ENCODE results near the gene MPRIP. TPM values are rescaled to one million over a fixed set of nuclear protein-coding genes. Genes with fewer than 3 reads are reported as not detected.

Gene MPRIP
- total RNA-seq, 1 donor: 62.9 TPM

- no peaks in the 10 kb centered on the region for H3K27me3 ChIP-seq (ENCODE audit: insufficient read depth, low read length)
- no peaks in the 10 kb centered on the region for H3K4me1 ChIP-seq (ENCODE audit: insufficient read depth, low read length)
- H3K9me3 ChIP-seq (ENCODE audit: low read depth, low read length): no peaks in the 10 kb centered on the region
- H3K4me3 ChIP-seq (ENCODE audit: low read length): no peak overlapping the region
These were observed 179.1 kb downstream of the MPRIP start for GRCh38 chr17:17221329-17221728.

GRCh38 chr17:17223736-17224135 is 181.5 kb downstream of the MPRIP start:
- H3K27me3 ChIP-seq (ENCODE audit: insufficient read depth, low read length): no peaks in the 10 kb centered on the region
- no peak overlapping the region for H3K4me3 ChIP-seq (ENCODE audit: low read length)
- no peaks in the 10 kb centered on the region for H3K4me1 ChIP-seq (ENCODE audit: insufficient read depth, low read length)
- no peaks in the 10 kb centered on the region for H3K9me3 ChIP-seq (ENCODE audit: low read depth, low read length)

- H3K4me3 ChIP-seq (ENCODE audit: low read length): no peak overlapping the region
- H3K9me3 ChIP-seq (ENCODE audit: low read depth, low read length): no peaks in the 10 kb centered on the region
- H3K27me3 ChIP-seq (ENCODE audit: insufficient read depth, low read length): no peaks in the 10 kb centered on the region
- H3K4me1 ChIP-seq (ENCODE audit: insufficient read depth, low read length): no peaks in the 10 kb centered on the region
These were observed 181.9 kb downstream of the MPRIP start for GRCh38 chr17:17224137-17224536.

- no peaks in the 10 kb centered on the region for H3K27me3 ChIP-seq (ENCODE audit: insufficient read depth, low read length)
- no peaks in the 10 kb centered on the region for H3K4me1 ChIP-seq (ENCODE audit: insufficient read depth, low read length)
- no peak overlapping the region for H3K4me3 ChIP-seq (ENCODE audit: low read length)
- no peaks in the 10 kb centered on the region for H3K9me3 ChIP-seq (ENCODE audit: low read depth, low read length)
These were observed 183.6 kb downstream of the MPRIP start for GRCh38 chr17:17225901-17226300.

GRCh38 chr17:17226451-17227265 is 184.4 kb downstream of the MPRIP start:
- no peaks in the 10 kb centered on the region for H3K9me3 ChIP-seq (ENCODE audit: low read depth, low read length)
- no peaks in the 10 kb centered on the region for H3K4me1 ChIP-seq (ENCODE audit: insufficient read depth, low read length)
- no peak overlapping the region for H3K4me3 ChIP-seq (ENCODE audit: low read length)
- no peaks in the 10 kb centered on the region for H3K27me3 ChIP-seq (ENCODE audit: insufficient read depth, low read length)

GRCh38 chr17:17227608-17228520 is 185.6 kb downstream of the MPRIP start:
- H3K9me3 ChIP-seq (ENCODE audit: low read depth, low read length): no peaks in the 10 kb centered on the region
- no peak overlapping the region for H3K4me3 ChIP-seq (ENCODE audit: low read length)
- H3K27me3 ChIP-seq (ENCODE audit: insufficient read depth, low read length): no peaks in the 10 kb centered on the region
- H3K4me1 ChIP-seq (ENCODE audit: insufficient read depth, low read length): no peaks in the 10 kb centered on the region

GRCh38 chr17:17228521-17229279 is 186.4 kb downstream of the MPRIP start:
- H3K4me3 ChIP-seq (ENCODE audit: low read length): no peak overlapping the region

GRCh38 chr17:17229416-17230384 is 187.4 kb downstream of the MPRIP start:
- no peaks in the 10 kb centered on the region for H3K9me3 ChIP-seq (ENCODE audit: low read depth, low read length)
- H3K27me3 ChIP-seq (ENCODE audit: insufficient read depth, low read length): no peaks in the 10 kb centered on the region
- H3K4me3 ChIP-seq (ENCODE audit: low read length): no peak overlapping the region
- no peaks in the 10 kb centered on the region for H3K4me1 ChIP-seq (ENCODE audit: insufficient read depth, low read length)

More at GRCh38 chr17:17228521-17229279, 186.4 kb downstream of the MPRIP start:
- Histone ChIP-seq H3K27me3 (ENCODE audit: insufficient read depth, low read length) (no peaks in the 10 kb centered on the region), H3K4me1 (ENCODE audit: insufficient read depth, low read length) (no peaks in the 10 kb centered on the region), H3K9me3 (ENCODE audit: low read depth, low read length) (no peaks in the 10 kb centered on the region)

- Histone ChIP-seq H3K9me3 (ENCODE audit: low read depth, low read length) (no peaks in the 10 kb centered on the region), H3K4me3 (ENCODE audit: low read length) (no peak overlapping the region), H3K4me1 (ENCODE audit: insufficient read depth, low read length) (peaks cover 16% of the 10 kb centered on the region), H3K27me3 (ENCODE audit: insufficient read depth, low read length) (no peaks in the 10 kb centered on the region)
These were observed 189.5 kb downstream of the MPRIP start for GRCh38 chr17:17231621-17232302.

- no peak overlapping the region for H3K4me3 ChIP-seq (ENCODE audit: low read length)
- H3K4me1 ChIP-seq (ENCODE audit: insufficient read depth, low read length): peaks cover 16% of the 10 kb centered on the region
- H3K9me3 ChIP-seq (ENCODE audit: low read depth, low read length): no peaks in the 10 kb centered on the region
- no peaks in the 10 kb centered on the region for H3K27me3 ChIP-seq (ENCODE audit: insufficient read depth, low read length)
These were observed 190.0 kb downstream of the MPRIP start for GRCh38 chr17:17232303-17232621.

- Histone ChIP-seq H3K9me3 (ENCODE audit: low read depth, low read length) (no peaks in the 10 kb centered on the region), H3K4me1 (ENCODE audit: insufficient read depth, low read length) (peaks cover 27% of the 10 kb centered on the region), H3K27me3 (ENCODE audit: insufficient read depth, low read length) (no peaks in the 10 kb centered on the region), H3K4me3 (ENCODE audit: low read length) (peak overlapping the region; percentile 98)
These were observed 193.2 kb downstream of the MPRIP start for GRCh38 chr17:17235212-17236174.

GRCh38 chr17:17236295-17237025 is 194.2 kb downstream of the MPRIP start:
- no peaks in the 10 kb centered on the region for H3K27me3 ChIP-seq (ENCODE audit: insufficient read depth, low read length)
- peak overlapping the region; percentile 98 for H3K4me3 ChIP-seq (ENCODE audit: low read length)
- no peaks in the 10 kb centered on the region for H3K9me3 ChIP-seq (ENCODE audit: low read depth, low read length)
- H3K4me1 ChIP-seq (ENCODE audit: insufficient read depth, low read length): peaks cover 27% of the 10 kb centered on the region

Data from mononuclear cell (primary cell).